Endodermal cell (in vitro differentiated cells): Measurements from ENCODE around the gene COL4A2. TPM values are rescaled to one million over a fixed set of nuclear protein-coding genes. Genes with fewer than 3 reads are reported as not detected.
A peak's percentile ranks its signal among the peaks of the same experiment; 100 is the strongest.

Experiments
- DNase-seq: peaks from one replicate; pipeline ENCODE4 v3.0.0-alpha.2; 2017
- H3K27ac ChIP-seq: 2 replicates; pipeline ENCODE4 v1.5.1; 2013; ENCODE audit warnings: mild to moderate bottlenecking, low read depth, low read length, moderate library complexity
- H3K27me3 ChIP-seq: 2 replicates; pipeline ENCODE4 v1.6.1; 2013; ENCODE audit warnings: mild to moderate bottlenecking, low read length, moderate library complexity; ENCODE audit not compliant: insufficient read depth, control insufficient read depth, poor library complexity, severe bottlenecking
- H3K36me3 ChIP-seq: 2 replicates; pipeline ENCODE4 v1.7.0; 2013; ENCODE audit warnings: mild to moderate bottlenecking, low read length, moderate library complexity; ENCODE audit not compliant: control insufficient read depth, insufficient read depth
- H3K4me1 ChIP-seq: one replicate; pipeline ENCODE4 v1.7.0; 2013; ENCODE audit warnings: low read length; ENCODE audit not compliant: control insufficient read depth, insufficient read depth
- H3K4me3 ChIP-seq: 2 replicates; pipeline ENCODE4 v1.5.1; 2013; ENCODE audit warnings: mild to moderate bottlenecking, low read length, moderate library complexity
- H3K9ac ChIP-seq: 2 replicates; pipeline ENCODE4 v1.6.1; 2013; ENCODE audit warnings: mild to moderate bottlenecking, low read length, moderate library complexity; ENCODE audit not compliant: poor library complexity, severe bottlenecking; ENCODE audit errors: extremely low read depth
- H3K9me3 ChIP-seq: 2 replicates; pipeline ENCODE4 v1.6.1; 2013; ENCODE audit warnings: mild to moderate bottlenecking, low read length, moderate library complexity; ENCODE audit not compliant: control insufficient read depth
- H3K27ac Mint-ChIP-seq: 2 replicates; pipeline ENCODE4 v1.8.0; 2020; ENCODE audit warnings: mixed read lengths
- H3K27me3 Mint-ChIP-seq: 2 replicates; pipeline ENCODE4 v1.8.0; 2021; ENCODE audit warnings: mild to moderate bottlenecking, mixed read lengths; ENCODE audit not compliant: insufficient read depth
- H3K36me3 Mint-ChIP-seq: 2 replicates; pipeline ENCODE4 v1.8.0; 2020; ENCODE audit warnings: low read depth, mixed read lengths
- H3K4me1 Mint-ChIP-seq: 2 replicates; pipeline ENCODE4 v1.8.0; 2020; ENCODE audit warnings: mixed read lengths
- H3K4me3 Mint-ChIP-seq: 2 replicates; pipeline ENCODE4 v1.8.0; 2020; ENCODE audit warnings: mild to moderate bottlenecking, moderate library complexity, mixed read lengths
- H3K9me3 Mint-ChIP-seq: 2 replicates; pipeline ENCODE4 v1.8.0; 2020; ENCODE audit warnings: mild to moderate bottlenecking, mixed read lengths
- WGBS, 2 experiments: methylation state at CpG; one replicate each; pipeline versions ENCODE4 v1.1.5 to v1.1.7; 2013; ENCODE audit warnings: missing lambda C conversion rate in 2 of 2, mixed read lengths in 1 of 2; ENCODE audit not compliant: insufficient coverage in 1 of 2, insufficient read length in 1 of 2; 5-methylcytosine and 5-hydroxymethylcytosine counted together
- total RNA-seq, 2 donors: library from RNA; stranded (reverse); fragmentation: NEBNext Ultra II Directional in 1 of 2; extraction: Animal tissue kit (Norgen Biotek cat#: 25700) in 1 of 2; gene quantifications; 2 replicates in 1 of 2; 3 replicates in 1 of 2; pipeline ENCODE4 v1.2.1, GENCODE V29; 2021
- TF ChIP-seq, protein P1 (sequence below): fragments of 200-600 bp; sonication (generic); conservative IDR thresholded peaks from 2 replicates; pipeline ENCODE4 v1.5.0; 2021; ENCODE audit warnings: antibody characterized with exemption, mild to moderate bottlenecking

Gene COL4A2
- total RNA-seq, 2 donors from 2014 or later: 388 to 398 TPM

DNA sequence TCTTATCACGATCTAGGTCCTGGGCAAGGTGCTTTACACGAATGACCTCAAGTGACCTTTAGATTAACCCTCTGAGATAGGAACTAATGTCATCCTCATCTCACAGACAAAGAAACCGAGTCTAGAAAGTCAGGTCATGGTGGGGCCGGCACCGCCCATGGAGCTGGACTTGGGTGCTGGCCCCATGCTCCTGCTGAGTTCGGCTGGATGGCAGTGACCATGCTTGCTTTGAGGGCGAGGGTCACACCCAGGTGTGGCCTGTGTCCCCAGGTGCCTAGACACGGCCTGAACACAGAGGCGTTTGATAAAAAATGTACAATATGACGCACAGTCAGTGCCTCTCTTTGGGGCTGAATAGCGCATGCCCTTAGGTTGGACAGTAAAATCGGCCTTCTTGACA lies 26.8 kb downstream of the COL4A2 start:
- peaks cover 68% of the 10 kb centered on the region for H3K36me3 Mint-ChIP-seq
- no peaks in the 10 kb centered on the region for H3K27me3 Mint-ChIP-seq
- Histone ChIP-seq H3K27me3 (no peaks in the 10 kb centered on the region), H3K36me3 (peaks cover 81% of the 10 kb centered on the region), H3K27ac (no peak overlapping the region), H3K4me3 (no peak overlapping the region), H3K9ac (no peak overlapping the region), H3K9me3 (no peaks in the 10 kb centered on the region), H3K4me1 (peaks cover 24% of the 10 kb centered on the region)
- H3K27ac Mint-ChIP-seq: no peak overlapping the region
- no peak for DNase-seq
- no peaks in the 10 kb centered on the region for H3K9me3 Mint-ChIP-seq
- WGBS, 2 experiments: 83 to 88% methylated on average over 10 to 12 of the region's 12 CpGs
- peaks cover 52% of the 10 kb centered on the region for H3K4me1 Mint-ChIP-seq
- no peak overlapping the region for H3K4me3 Mint-ChIP-seq
- TF ChIP-seq, protein P1, sequence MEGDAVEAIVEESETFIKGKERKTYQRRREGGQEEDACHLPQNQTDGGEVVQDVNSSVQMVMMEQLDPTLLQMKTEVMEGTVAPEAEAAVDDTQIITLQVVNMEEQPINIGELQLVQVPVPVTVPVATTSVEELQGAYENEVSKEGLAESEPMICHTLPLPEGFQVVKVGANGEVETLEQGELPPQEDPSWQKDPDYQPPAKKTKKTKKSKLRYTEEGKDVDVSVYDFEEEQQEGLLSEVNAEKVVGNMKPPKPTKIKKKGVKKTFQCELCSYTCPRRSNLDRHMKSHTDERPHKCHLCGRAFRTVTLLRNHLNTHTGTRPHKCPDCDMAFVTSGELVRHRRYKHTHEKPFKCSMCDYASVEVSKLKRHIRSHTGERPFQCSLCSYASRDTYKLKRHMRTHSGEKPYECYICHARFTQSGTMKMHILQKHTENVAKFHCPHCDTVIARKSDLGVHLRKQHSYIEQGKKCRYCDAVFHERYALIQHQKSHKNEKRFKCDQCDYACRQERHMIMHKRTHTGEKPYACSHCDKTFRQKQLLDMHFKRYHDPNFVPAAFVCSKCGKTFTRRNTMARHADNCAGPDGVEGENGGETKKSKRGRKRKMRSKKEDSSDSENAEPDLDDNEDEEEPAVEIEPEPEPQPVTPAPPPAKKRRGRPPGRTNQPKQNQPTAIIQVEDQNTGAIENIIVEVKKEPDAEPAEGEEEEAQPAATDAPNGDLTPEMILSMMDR: no peak

- H3K4me3 ChIP-seq: no peak overlapping the region
- Mint-ChIP-seq H3K27ac (no peak overlapping the region), H3K36me3 (peaks cover 68% of the 10 kb centered on the region), H3K4me3 (no peak overlapping the region), H3K9me3 (no peaks in the 10 kb centered on the region), H3K27me3 (no peaks in the 10 kb centered on the region), H3K4me1 (peaks cover 52% of the 10 kb centered on the region)
- no peaks in the 10 kb centered on the region for H3K9me3 ChIP-seq
- DNase-seq: no peak
- no peak overlapping the region for H3K9ac ChIP-seq
- TF ChIP-seq, protein P1: no peak
- H3K27me3 ChIP-seq: no peaks in the 10 kb centered on the region
- peaks cover 81% of the 10 kb centered on the region for H3K36me3 ChIP-seq
- H3K27ac ChIP-seq: no peak overlapping the region
- H3K4me1 ChIP-seq: peaks cover 28% of the 10 kb centered on the region
- 94% methylated on average over 7 to 8 of the region's 8 CpGs for WGBS, 2 experiments
Observed at GRCh38 chr13:110334256-110334655, 27.2 kb downstream of the COL4A2 start.

DNA sequence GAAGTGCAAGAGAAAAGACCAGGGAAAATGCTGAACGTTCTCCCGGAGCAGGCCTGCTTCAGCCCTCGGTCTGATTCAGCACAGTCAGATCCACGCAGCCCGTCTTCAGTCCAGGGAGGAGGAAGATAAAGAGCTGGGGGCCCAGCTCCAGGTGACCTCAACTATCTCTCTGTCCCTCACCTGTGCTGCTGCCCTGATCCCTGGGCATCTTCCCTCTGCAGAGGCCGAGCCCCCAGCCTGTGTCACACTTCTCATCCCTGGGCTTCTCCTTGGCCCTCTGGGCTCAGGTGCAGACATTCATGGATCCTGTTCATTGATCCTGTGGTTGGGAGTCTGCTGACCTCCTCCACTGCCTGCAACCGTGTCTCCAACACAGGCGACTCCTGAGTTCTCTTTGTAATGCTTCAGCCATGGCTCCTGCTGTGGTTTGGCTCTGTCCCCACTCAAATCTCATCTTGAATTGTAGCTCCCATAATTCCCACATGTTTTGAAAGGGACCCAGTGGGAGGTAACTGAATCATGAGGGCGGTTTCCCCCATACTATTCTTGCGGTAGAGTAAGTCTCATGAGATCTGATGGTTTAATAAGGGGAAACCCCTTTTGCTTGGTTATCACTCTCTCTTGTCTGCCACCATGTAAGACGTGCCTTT lies 27.9 kb downstream of the COL4A2 start:
- H3K9me3 Mint-ChIP-seq: no peaks in the 10 kb centered on the region
- H3K4me3 Mint-ChIP-seq: no peak overlapping the region
- H3K27me3 Mint-ChIP-seq: no peaks in the 10 kb centered on the region
- H3K9ac ChIP-seq: no peak overlapping the region
- peaks cover 50% of the 10 kb centered on the region for H3K4me1 Mint-ChIP-seq
- H3K27me3 ChIP-seq: no peaks in the 10 kb centered on the region
- H3K36me3 Mint-ChIP-seq: peaks cover 65% of the 10 kb centered on the region
- H3K4me3 ChIP-seq: no peak overlapping the region
- no peak overlapping the region for H3K27ac ChIP-seq
- peaks cover 28% of the 10 kb centered on the region for H3K4me1 ChIP-seq
- TF ChIP-seq, protein P1: no peak
- H3K36me3 ChIP-seq: peaks cover 79% of the 10 kb centered on the region
- H3K27ac Mint-ChIP-seq: peak overlapping the region; percentile 41
- H3K9me3 ChIP-seq: no peaks in the 10 kb centered on the region
- WGBS, 2 experiments: 90 to 94% methylated on average over 7 to 11 of the region's 11 CpGs
- no peak for DNase-seq
